ENCODE results near the gene IFT22. TPM values are rescaled to one million over a fixed set of nuclear protein-coding genes. Genes with fewer than 3 reads are reported as not detected.

The IFT22 gene
- total RNA-seq, 1 donor from 2014 or later: 32.0 TPM

DNA sequence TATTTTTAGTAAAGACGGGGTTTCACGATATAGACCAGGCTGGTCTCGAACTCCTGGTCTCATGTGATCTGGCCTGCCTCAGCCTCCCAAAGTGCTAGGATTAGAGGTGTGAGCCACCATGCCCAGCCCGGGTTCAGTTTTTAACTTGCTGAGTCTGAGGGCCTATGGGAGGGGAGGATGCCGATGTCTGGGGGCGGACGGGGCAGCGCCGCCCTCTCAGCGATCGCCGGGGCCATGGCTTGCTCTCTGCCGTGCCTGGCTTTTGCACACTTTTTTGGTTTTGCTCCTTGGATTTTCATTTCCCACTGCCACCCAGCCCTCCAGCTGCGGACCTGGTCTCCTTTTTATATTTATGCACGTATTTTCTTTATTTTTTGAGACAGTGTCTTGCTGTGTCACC lies 25.9 kb upstream of the IFT22 start:
- intact Hi-C loops (cut with micrococcal nuclease): no loop called here
- no peak overlapping the region for H3K27ac ChIP-seq (replicated peaks)
- DNase-seq: no peak
- TF ChIP-seq, protein P1, sequence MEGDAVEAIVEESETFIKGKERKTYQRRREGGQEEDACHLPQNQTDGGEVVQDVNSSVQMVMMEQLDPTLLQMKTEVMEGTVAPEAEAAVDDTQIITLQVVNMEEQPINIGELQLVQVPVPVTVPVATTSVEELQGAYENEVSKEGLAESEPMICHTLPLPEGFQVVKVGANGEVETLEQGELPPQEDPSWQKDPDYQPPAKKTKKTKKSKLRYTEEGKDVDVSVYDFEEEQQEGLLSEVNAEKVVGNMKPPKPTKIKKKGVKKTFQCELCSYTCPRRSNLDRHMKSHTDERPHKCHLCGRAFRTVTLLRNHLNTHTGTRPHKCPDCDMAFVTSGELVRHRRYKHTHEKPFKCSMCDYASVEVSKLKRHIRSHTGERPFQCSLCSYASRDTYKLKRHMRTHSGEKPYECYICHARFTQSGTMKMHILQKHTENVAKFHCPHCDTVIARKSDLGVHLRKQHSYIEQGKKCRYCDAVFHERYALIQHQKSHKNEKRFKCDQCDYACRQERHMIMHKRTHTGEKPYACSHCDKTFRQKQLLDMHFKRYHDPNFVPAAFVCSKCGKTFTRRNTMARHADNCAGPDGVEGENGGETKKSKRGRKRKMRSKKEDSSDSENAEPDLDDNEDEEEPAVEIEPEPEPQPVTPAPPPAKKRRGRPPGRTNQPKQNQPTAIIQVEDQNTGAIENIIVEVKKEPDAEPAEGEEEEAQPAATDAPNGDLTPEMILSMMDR (IDR thresholded peaks at IDR 0.05; ENCODE audit: borderline replicate concordance): no peak
- H3K27me3 ChIP-seq (ENCODE audit: low read depth): peaks cover 63% of the 10 kb centered on the region
- no peaks in the 10 kb centered on the region for H3K36me3 ChIP-seq
- H3K4me3 ChIP-seq: no peak overlapping the region
- H3K4me1 ChIP-seq: no peaks in the 10 kb centered on the region
- no peaks in the 10 kb centered on the region for H3K9me3 ChIP-seq (replicated peaks)

DNA sequence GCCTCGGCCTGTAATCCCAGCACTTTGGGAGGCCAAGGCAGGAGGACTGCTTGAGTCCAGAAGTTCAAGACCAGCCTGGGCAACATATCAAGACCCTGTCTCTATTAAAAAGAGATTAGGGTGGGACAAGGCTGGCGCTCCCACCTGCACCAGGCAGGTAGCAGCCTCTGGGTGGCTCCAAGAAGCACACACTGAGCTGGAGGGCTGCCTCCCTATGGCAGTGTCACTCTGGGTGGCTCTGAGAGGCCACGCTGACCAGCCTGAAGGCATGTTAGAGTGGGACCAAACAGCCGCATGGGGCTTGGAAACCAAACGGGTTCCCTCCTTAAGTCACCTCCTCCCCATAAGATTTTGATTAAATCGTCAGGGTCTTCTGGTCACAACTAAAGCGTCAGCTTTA lies 21.3 kb upstream of the IFT22 start:
- TF ChIP-seq, protein P1 (IDR thresholded peaks at IDR 0.05; ENCODE audit: borderline replicate concordance): no peak
- H3K27me3 ChIP-seq (ENCODE audit: low read depth): peaks cover 45% of the 10 kb centered on the region
- intact Hi-C loops (cut with micrococcal nuclease): no loop called here
- no peak overlapping the region for H3K4me3 ChIP-seq
- DNase-seq: no peak
- H3K36me3 ChIP-seq: no peaks in the 10 kb centered on the region
- H3K9me3 ChIP-seq (replicated peaks): no peaks in the 10 kb centered on the region
- no peak overlapping the region for H3K27ac ChIP-seq (replicated peaks)
- H3K4me1 ChIP-seq: no peaks in the 10 kb centered on the region

GRCh38 chr7:101340379-101340778 lies 18.8 kb upstream of the IFT22 start:
- H3K9me3 ChIP-seq (replicated peaks): no peaks in the 10 kb centered on the region
- TF ChIP-seq, protein P1 (IDR thresholded peaks at IDR 0.05; ENCODE audit: borderline replicate concordance): no peak
- peaks cover 24% of the 10 kb centered on the region for H3K27me3 ChIP-seq (ENCODE audit: low read depth)
- DNase-seq: no peak
- no peaks in the 10 kb centered on the region for H3K36me3 ChIP-seq
- intact Hi-C loops (cut with micrococcal nuclease): no loop called here
- H3K4me3 ChIP-seq: no peak overlapping the region
- H3K4me1 ChIP-seq: no peaks in the 10 kb centered on the region
- H3K27ac ChIP-seq (replicated peaks): no peak overlapping the region

DNA sequence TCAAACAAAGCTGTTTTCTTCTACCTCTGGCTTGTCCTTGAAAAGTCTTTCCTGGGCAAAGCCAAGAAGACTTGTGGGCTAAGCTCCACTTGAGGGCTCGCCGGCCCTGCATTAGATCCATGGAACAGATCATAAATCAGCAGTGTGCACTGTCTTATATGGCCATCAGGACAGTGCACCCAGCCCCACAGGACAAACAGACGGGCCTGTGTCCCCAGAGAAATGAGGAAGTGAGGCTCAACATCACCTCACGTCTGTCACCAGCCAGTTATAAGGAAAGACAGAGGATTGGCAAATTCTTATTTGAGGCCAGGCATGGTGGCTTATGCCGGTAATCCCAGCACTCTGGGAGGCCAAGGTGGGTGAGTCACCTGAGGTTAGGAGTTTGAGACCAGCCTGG lies 12.3 kb upstream of the IFT22 start:
- H3K9me3 ChIP-seq (replicated peaks): no peaks in the 10 kb centered on the region
- no peaks in the 10 kb centered on the region for H3K36me3 ChIP-seq
- no peak for DNase-seq
- H3K4me1 ChIP-seq: peaks cover 15% of the 10 kb centered on the region
- intact Hi-C loops (cut with micrococcal nuclease): no loop called here
- no peak overlapping the region for H3K4me3 ChIP-seq
- peaks cover 20% of the 10 kb centered on the region for H3K27me3 ChIP-seq (ENCODE audit: low read depth)
- TF ChIP-seq, protein P1 (IDR thresholded peaks at IDR 0.05; ENCODE audit: borderline replicate concordance): no peak
- H3K27ac ChIP-seq (replicated peaks): no peak overlapping the region

- intact Hi-C loops (cut with micrococcal nuclease): no loop called here
Measured at GRCh38 chr7:101332026-101332425, 10.4 kb upstream of the IFT22 start.

More at GRCh38 chr7:101332026-101332425, 10.4 kb upstream of the IFT22 start:
- H3K9me3 ChIP-seq (replicated peaks): no peaks in the 10 kb centered on the region
- H3K36me3 ChIP-seq: no peaks in the 10 kb centered on the region
- H3K4me1 ChIP-seq: peaks cover 15% of the 10 kb centered on the region
- DNase-seq: no peak
- H3K27ac ChIP-seq (replicated peaks): no peak overlapping the region
- peaks cover 25% of the 10 kb centered on the region for H3K27me3 ChIP-seq (ENCODE audit: low read depth)
- no peak overlapping the region for H3K4me3 ChIP-seq
- TF ChIP-seq, protein P1 (IDR thresholded peaks at IDR 0.05; ENCODE audit: borderline replicate concordance): no peak

Measured in left ventricle myocardium inferior (tissue), 1 donor.